Osteocyte (in vitro differentiated cells): ENCODE measurements around the gene BABAM2. TPM values are rescaled to one million over a fixed set of nuclear protein-coding genes. Genes with fewer than 3 reads are reported as not detected.

Source experiments
- DNase-seq: peaks from one replicate; pipeline ENCODE4 v3.0.0; 2021; ENCODE audit warnings: mixed read lengths; ENCODE audit not compliant: unreplicated experiment; ENCODE audit errors: extremely low spot score
- H3K27ac Mint-ChIP-seq: one replicate; pipeline ENCODE4 v1.8.0; 2021; ENCODE audit warnings: mild to moderate bottlenecking, mixed read lengths; ENCODE audit not compliant: unreplicated experiment
- H3K27me3 Mint-ChIP-seq: one replicate; pipeline ENCODE4 v1.8.0; 2021; ENCODE audit warnings: mixed read lengths; ENCODE audit not compliant: unreplicated experiment
- H3K36me3 Mint-ChIP-seq: one replicate; pipeline ENCODE4 v1.8.0; 2021; ENCODE audit warnings: mixed read lengths; ENCODE audit not compliant: unreplicated experiment
- H3K4me1 Mint-ChIP-seq: one replicate; pipeline ENCODE4 v1.8.0; 2021; ENCODE audit warnings: mixed read lengths; ENCODE audit not compliant: unreplicated experiment
- H3K4me3 Mint-ChIP-seq: one replicate; pipeline ENCODE4 v1.8.0; 2021; ENCODE audit warnings: mild to moderate bottlenecking, moderate library complexity, mixed read lengths; ENCODE audit not compliant: unreplicated experiment
- H3K9me3 Mint-ChIP-seq: one replicate; pipeline ENCODE4 v1.8.0; 2021; ENCODE audit warnings: mixed read lengths; ENCODE audit not compliant: unreplicated experiment
- CTCF ChIP-seq: fragments of 200-600 bp; sonication (generic); IDR thresholded peaks from 2 replicates; pipeline ENCODE4 v1.5.0; 2021; ENCODE audit warnings: antibody characterized with exemption, mild to moderate bottlenecking, moderate library complexity
- total RNA-seq: library from RNA; stranded (reverse); gene quantifications from 2 replicates; pipeline ENCODE4 v1.2.1, GENCODE V29; 2021

Gene BABAM2
- total RNA-seq, 1 donor from 2014 or later: 43.6 TPM

DNA sequence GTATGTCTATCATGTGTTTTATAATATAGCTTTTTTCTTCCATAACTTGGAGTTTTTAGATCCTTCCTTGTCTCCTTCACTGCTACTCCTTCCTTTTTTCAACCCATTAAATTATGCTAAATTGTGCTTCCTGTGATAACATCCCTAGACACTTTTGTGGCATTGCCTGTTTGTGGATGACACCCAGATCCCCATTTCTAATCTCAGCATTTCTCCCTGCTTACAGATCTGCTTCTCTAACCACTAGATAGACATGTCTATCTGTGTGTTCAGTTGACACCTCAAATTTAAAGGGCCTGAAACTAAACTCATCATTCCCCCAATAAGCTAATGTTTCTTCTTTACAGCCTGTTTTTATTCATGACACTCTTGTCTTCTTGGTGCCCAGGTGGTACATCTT is 244.8 kb downstream of the BABAM2 start:
- TF ChIP-seq CTCF: no peak
- DNase-seq: no peak
- H3K9me3 Mint-ChIP-seq: no peaks in the 10 kb centered on the region
- no peak overlapping the region for H3K4me3 Mint-ChIP-seq
- no peak overlapping the region for H3K27ac Mint-ChIP-seq
- H3K36me3 Mint-ChIP-seq: peaks cover 9% of the 10 kb centered on the region
- H3K4me1 Mint-ChIP-seq: peaks cover 48% of the 10 kb centered on the region
- no peaks in the 10 kb centered on the region for H3K27me3 Mint-ChIP-seq

GRCh38 chr2:28135799-28136198 is 245.3 kb downstream of the BABAM2 start:
- no peaks in the 10 kb centered on the region for H3K9me3 Mint-ChIP-seq
- H3K4me3 Mint-ChIP-seq: no peak overlapping the region
- peaks cover 48% of the 10 kb centered on the region for H3K4me1 Mint-ChIP-seq
- no peak overlapping the region for H3K27ac Mint-ChIP-seq
- H3K36me3 Mint-ChIP-seq: peaks cover 9% of the 10 kb centered on the region
- DNase-seq: no peak
- no peaks in the 10 kb centered on the region for H3K27me3 Mint-ChIP-seq
- no peak for TF ChIP-seq CTCF

- Mint-ChIP-seq H3K27me3 (no peaks in the 10 kb centered on the region), H3K9me3 (no peaks in the 10 kb centered on the region), H3K27ac (peak overlapping the region; percentile 6), H3K36me3 (peaks cover 9% of the 10 kb centered on the region), H3K4me1 (peaks cover 48% of the 10 kb centered on the region), H3K4me3 (no peak overlapping the region)
- no peak for DNase-seq
- TF ChIP-seq CTCF: no peak
Measured at GRCh38 chr2:28136556-28136955, 246.0 kb downstream of the BABAM2 start.

DNA sequence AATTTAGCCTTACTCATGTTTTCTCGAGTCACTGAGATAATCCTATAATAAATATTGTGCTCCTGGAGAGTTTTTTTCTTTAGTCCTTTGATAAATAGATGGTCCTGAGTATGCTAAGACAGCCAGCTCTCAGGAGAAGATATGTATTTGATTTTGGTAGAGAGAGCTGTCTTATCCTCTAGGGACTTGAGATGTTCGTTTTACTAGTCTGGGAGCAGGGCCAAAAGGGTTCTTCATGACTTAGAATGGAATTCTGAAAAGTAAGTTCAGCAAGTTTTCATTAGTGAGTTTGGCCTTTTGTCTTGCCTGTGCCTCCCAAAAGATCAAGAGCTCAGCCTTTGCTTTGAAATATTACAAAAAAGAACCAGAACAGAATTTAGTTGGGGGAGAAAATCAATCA is 246.7 kb downstream of the BABAM2 start:
- no peak for DNase-seq
- Mint-ChIP-seq H3K36me3 (peaks cover 9% of the 10 kb centered on the region), H3K27ac (peak overlapping the region; percentile 84), H3K9me3 (no peaks in the 10 kb centered on the region), H3K4me1 (peaks cover 47% of the 10 kb centered on the region), H3K4me3 (no peak overlapping the region), H3K27me3 (no peaks in the 10 kb centered on the region)
- TF ChIP-seq CTCF: no peak

DNA sequence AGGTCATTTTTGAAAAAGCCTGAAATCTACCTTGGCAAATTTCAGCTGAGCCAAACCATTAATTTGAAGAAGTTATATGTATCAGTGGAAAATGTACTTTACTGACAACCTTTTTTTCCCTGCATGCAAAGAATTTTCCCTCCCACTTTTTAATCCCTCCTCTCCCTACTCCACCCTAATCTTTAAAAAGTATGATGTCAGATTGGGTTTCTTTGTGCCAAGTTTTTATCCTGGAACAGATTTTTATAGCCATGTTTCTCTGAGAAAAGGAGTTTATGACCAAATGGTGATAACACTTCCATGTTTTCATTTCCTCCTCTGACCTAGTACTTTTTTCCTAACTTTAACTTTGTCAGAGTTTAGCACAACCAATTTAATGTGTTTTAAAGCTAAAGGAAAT is 251.9 kb downstream of the BABAM2 start:
- no peak for TF ChIP-seq CTCF
- DNase-seq: no peak
- Mint-ChIP-seq H3K4me3 (no peak overlapping the region), H3K27ac (peak overlapping the region; percentile 37), H3K36me3 (peaks cover 16% of the 10 kb centered on the region), H3K27me3 (no peaks in the 10 kb centered on the region), H3K9me3 (peaks cover 5% of the 10 kb centered on the region), H3K4me1 (peaks cover 20% of the 10 kb centered on the region)
